Right lobe of liver (tissue), 6 donors: ENCODE results near the gene IQSEC3. TPM values are rescaled to one million over a fixed set of nuclear protein-coding genes. Genes with fewer than 3 reads are reported as not detected.
A peak's percentile ranks its signal among the peaks of the same experiment; 100 is the strongest.

Source experiments
- ATAC-seq, 4 donors: fragments of 200-7000 bp; cut with Tn5 transposase; one replicate each; pipeline ENCODE4 v1.9.1; 2020; ENCODE audit warnings: mild to moderate bottlenecking in 4 of 4, moderate library complexity in 4 of 4
- DNase-seq, 3 donors: peaks; one replicate each; pipeline ENCODE4 v3.0.0-alpha.2; 2020
- H3K27ac ChIP-seq, 3 donors: fragments of 200-600 bp; one replicate each; pipeline ENCODE4 v1.8.0; 2022
- H3K27me3 ChIP-seq, 2 donors: fragments of 200-600 bp; one replicate each; pipeline ENCODE4 v1.8.0; 2022
- H3K36me3 ChIP-seq, 4 donors: fragments of 200-600 bp; sonication (generic) in 1 of 4; one replicate each; pipeline versions ENCODE4 v1.5.1 to v1.8.0; 2017 to 2022; ENCODE audit warnings: control low read depth in 1 of 4
- H3K4me1 ChIP-seq, 4 donors: fragments of 200-600 bp; sonication (generic) in 1 of 4; one replicate each; pipeline versions ENCODE4 v1.5.1 to v1.8.0; 2017 to 2022; ENCODE audit warnings: control low read depth in 1 of 4
- H3K4me3 ChIP-seq, 3 donors: fragments of 200-600 bp; one replicate each; pipeline ENCODE4 v1.8.0; 2022
- H3K9me3 ChIP-seq, 4 donors: fragments of 200-600 bp; sonication (generic) in 1 of 4; one replicate each; pipeline versions ENCODE4 v1.5.1 to v1.8.0; 2017 to 2022; ENCODE audit warnings: control low read depth in 1 of 4
- CTCF ChIP-seq, 4 donors: fragments of 200-600 bp in 3 of 4; fragments of 450-650 bp in 1 of 4; IDR thresholded peaks; one replicate each; pipeline versions ENCODE4 v1.5.1 to v1.8.0; 2016 to 2022; ENCODE audit warnings: antibody characterized with exemption in 4 of 4, mild to moderate bottlenecking in 2 of 4
- POLR2A ChIP-seq: fragments of 450-650 bp; IDR thresholded peaks from one replicate; pipeline ENCODE4 v1.6.1; 2017; ENCODE audit warnings: antibody characterized with exemption, mild to moderate bottlenecking
- WGBS: methylation state at CpG from one replicate; pipeline ENCODE4 v1.1.6; 2018; ENCODE audit warnings: low coverage, low lambda C conversion rate; ENCODE audit not compliant: insufficient coverage; ENCODE audit errors: missing lambda C conversion rate; 5-methylcytosine and 5-hydroxymethylcytosine counted together
- intact Hi-C, 2 donors: fragments of 100-400 bp; cut with DNase I; formaldehyde crosslinking; loops; one replicate each; pipeline versions ENCODE4 v1.11.2 to v1.14.1; 2022
- total RNA-seq, 6 experiments: library from RNA; depleted of rRNA in 2 of 6; stranded (reverse); fragments of >200 nt in 2 of 6; fragmentation: NEBNext Ultra II Directional in 3 of 6; extraction: Animal tissue kit (Norgen Biotek cat#: 25700) in 3 of 6; gene quantifications; one replicate each; pipeline versions ENCODE4 v1.1.0 to v1.2.4, GENCODE V29; 2016 to 2023
- donor health status: DM: no; HTN: yes; CAD: no.
- donor health status: DM: no; HTN: no; CAD: no.
- donor health status: DM: no; HTN: no; CAD: no.
- donor health status: DM: no; HTN: yes; CAD: no.
- donor health status: DM: no; HTN: yes; CAD: no.

The IQSEC3 gene
- total RNA-seq, 6 experiments from 2014 or later = 0.05 to 0.64 (median 0.15) TPM; not detected in 1

- DNase-seq = peak; percentile 65 to 91 (median 89)
- WGBS = 37% methylated on average over 11 of the region's 16 CpGs
- H3K27ac ChIP-seq = peak overlapping the region in 2 of 3 donors; percentile 73 to 77
These were observed 110.0 kb downstream of the IQSEC3 start for GRCh38 chr12:176321-177181.

GRCh38 chr12:177336-177979 is 110.9 kb downstream of the IQSEC3 start:
- DNase-seq = no peak
- ATAC-seq = no peak
- TF ChIP-seq POLR2A = no peak
- no peak for TF ChIP-seq CTCF (IDR thresholded peaks at IDR 0.05)
- Histone ChIP-seq H3K4me1 (peaks cover 0 to 31% (median 4%) of the 10 kb centered on the region in 4 donors), H3K4me3 (no peak overlapping the region), H3K9me3 (no peaks in the 10 kb centered on the region), H3K27me3 (no peaks in the 10 kb centered on the region), H3K27ac (peak overlapping the region in 2 of 3 donors; percentile 73 to 77), H3K36me3 (no peaks in the 10 kb centered on the region)
- no CpG with 5 or more reads among the region's 11 CpGs for WGBS
- intact Hi-C loops = no loop called here

More at GRCh38 chr12:176321-177181, 110.0 kb downstream of the IQSEC3 start:
- ATAC-seq = peak; percentile 78 to 90 (median 86)
- no peaks in the 10 kb centered on the region for H3K27me3 ChIP-seq
- H3K4me3 ChIP-seq = no peak overlapping the region
- no peaks in the 10 kb centered on the region for H3K9me3 ChIP-seq
- TF ChIP-seq POLR2A = no peak
- no peak for TF ChIP-seq CTCF (IDR thresholded peaks at IDR 0.05)
- H3K36me3 ChIP-seq = no peaks in the 10 kb centered on the region
- H3K4me1 ChIP-seq = peaks cover 0 to 31% (median 4%) of the 10 kb centered on the region in 4 donors
- intact Hi-C loops = no loop called here

DNA sequence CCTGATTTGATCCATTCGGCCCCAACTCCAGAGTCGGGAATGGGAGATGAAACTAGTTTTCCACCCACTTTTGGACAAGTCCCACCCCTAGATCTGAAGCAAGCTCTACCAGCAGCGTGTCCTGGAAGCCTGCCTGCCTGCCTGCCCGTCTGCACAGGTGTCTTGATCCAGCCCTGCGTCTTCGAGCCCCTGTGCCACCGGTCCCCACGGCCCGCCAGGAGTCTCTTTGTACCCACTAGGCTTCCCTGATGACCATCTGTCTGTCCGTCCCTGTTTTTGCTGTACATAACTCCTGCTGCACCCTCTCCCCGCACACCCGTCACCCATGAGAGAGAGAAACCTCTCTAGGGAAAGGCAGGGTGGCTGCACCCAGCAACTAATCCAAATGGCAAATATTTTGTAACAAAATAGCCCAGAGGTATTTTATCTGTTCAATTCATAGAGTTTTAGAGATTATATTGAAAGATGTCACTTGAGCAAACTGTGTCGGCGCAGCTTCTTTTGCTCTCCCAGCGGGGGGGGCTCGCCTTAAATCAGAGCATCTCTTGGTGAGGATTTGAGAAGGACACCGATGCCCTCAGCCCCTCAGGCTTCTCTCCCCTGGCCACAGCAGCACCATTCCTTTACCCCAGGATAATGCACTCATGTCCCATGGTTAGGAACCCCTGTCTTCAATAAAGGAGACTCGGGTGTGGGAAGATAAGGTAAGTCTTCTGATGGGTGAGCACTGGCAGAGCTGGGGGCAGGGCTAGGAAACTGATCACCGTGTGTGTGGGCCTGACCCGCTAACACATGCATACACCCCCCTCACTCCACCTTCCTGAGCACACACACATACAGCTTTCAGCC is 111.6 kb downstream of the IQSEC3 start:
- Histone ChIP-seq H3K27ac (no peak overlapping the region), H3K36me3 (no peaks in the 10 kb centered on the region), H3K9me3 (no peaks in the 10 kb centered on the region), H3K27me3 (no peaks in the 10 kb centered on the region), H3K4me1 (peaks cover 0 to 31% (median 4%) of the 10 kb centered on the region in 4 donors), H3K4me3 (no peak overlapping the region)
- no peak for TF ChIP-seq CTCF (IDR thresholded peaks at IDR 0.05)
- TF ChIP-seq POLR2A = no peak
- WGBS = 88% methylated on average over 8 of the region's 20 CpGs
- ATAC-seq (no peak), DNase-seq (no peak)
- intact Hi-C loops = no loop called here

GRCh38 chr12:178829-179109 is 112.2 kb downstream of the IQSEC3 start:
- no peaks in the 10 kb centered on the region for H3K36me3 ChIP-seq
- no peak for TF ChIP-seq CTCF (IDR thresholded peaks at IDR 0.05)
- TF ChIP-seq POLR2A = no peak
- H3K4me1 ChIP-seq = peaks cover 0 to 31% (median 4%) of the 10 kb centered on the region in 4 donors
- no peaks in the 10 kb centered on the region for H3K9me3 ChIP-seq
- no peak for DNase-seq
- no peak overlapping the region for H3K4me3 ChIP-seq
- intact Hi-C loops = no loop called here
- H3K27ac ChIP-seq = no peak overlapping the region
- H3K27me3 ChIP-seq = no peaks in the 10 kb centered on the region
- ATAC-seq = no peak
- no CpG with 5 or more reads among the region's 3 CpGs for WGBS
